Activated naive CD4-positive, alpha-beta T cell treated with anti-CD3 and anti-CD28 coated beads, Interleukin-2, amount 50 U/mL, for 72 hours (primary cell): ENCODE measurements around the gene DLGAP4. TPM values are rescaled to one million over a fixed set of nuclear protein-coding genes. Genes with fewer than 3 reads are reported as not detected.

ENCODE experiments used
- ATAC-seq, 2 donors: fragments of 150-1000 bp; cut with Tn5 transposase; 2 replicates each; pipeline ENCODE4 v1.10.0; 2021; ENCODE audit warnings: mild to moderate bottlenecking in 2 of 2, moderate library complexity in 2 of 2
- DNase-seq, 2 donors: peaks; one replicate each; pipeline ENCODE4 v3.0.0; 2021 to 2022; ENCODE audit warnings: low spot score in 2 of 2
- H3K27ac Mint-ChIP-seq, 2 donors: one replicate each; pipeline ENCODE4 v1.8.0; 2022; ENCODE audit warnings: mild to moderate bottlenecking in 2 of 2, mixed read lengths in 2 of 2
- H3K36me3 Mint-ChIP-seq, 2 donors: one replicate each; pipeline ENCODE4 v1.8.0; 2022; ENCODE audit warnings: mixed read lengths in 2 of 2
- H3K9me3 Mint-ChIP-seq, 2 donors: one replicate each; pipeline ENCODE4 v1.8.0; 2022; ENCODE audit warnings: mixed read lengths in 2 of 2
- total RNA-seq, 2 donors: library from RNA; stranded (reverse); gene quantifications; one replicate each; pipeline ENCODE4 v1.2.3, GENCODE V29; 2022

The DLGAP4 gene
- total RNA-seq, 2 donors from 2014 or later: 29.7 to 40.2 TPM

DNA sequence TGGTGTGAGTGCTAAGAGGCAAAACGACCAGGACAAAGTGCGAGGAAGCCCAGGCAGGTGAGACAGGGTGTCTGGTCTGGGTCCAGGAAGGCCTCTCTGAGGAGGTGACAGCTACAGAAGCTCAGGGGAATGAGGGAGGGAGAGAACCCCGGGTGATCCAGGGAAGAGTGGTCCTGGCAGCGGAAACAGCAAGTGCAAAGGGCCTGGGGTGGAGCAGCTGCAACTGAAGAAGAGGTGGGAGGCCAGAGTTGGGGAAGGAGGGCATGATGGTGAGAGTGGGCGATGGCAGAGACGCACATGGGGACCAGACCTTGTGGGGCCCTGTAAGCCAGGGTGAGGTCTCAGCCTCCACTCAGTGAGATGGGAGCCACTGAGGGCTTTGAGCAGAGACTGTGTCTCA is 45.8 kb downstream of the DLGAP4 start:
- ATAC-seq (no peak), DNase-seq (no peak)
- no peaks in the 10 kb centered on the region for H3K9me3 Mint-ChIP-seq
- H3K36me3 Mint-ChIP-seq: no peaks in the 10 kb centered on the region
- H3K27ac Mint-ChIP-seq: no peak overlapping the region

DNA sequence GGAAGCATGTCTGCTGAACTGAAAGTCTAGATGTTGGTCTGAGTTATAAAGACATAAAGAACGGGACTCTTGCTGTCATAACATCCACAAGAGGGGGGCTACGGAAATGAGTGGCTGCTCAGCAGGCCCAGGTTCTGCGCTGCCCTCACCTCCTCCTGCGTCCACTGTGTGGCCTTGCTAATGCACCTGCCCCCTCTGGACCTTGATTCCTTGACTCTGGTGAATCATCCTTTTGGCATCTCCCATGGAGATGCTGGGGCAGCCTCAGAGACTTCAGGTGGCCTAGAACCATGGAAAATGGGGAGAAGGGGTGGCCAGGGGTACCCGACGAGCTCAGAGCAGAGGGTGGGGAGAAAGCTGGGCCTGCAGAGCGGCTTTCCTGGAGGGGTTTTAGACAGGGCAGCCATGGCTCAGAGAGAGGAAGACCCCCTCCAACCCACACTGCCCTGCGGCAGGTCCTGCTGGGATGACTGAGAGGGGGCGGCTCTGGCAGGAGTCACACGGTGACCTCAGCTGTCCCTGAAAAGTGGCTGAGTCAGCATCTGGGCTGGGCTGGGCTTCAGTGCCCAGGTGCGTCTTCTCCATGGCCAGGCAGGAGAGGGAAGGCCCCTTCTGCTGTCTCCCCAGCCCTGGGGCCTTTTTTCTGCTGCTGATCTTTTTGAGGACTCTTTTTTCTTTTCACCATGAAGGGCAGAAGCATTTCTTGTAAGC is 46.9 kb downstream of the DLGAP4 start:
- no peaks in the 10 kb centered on the region for H3K9me3 Mint-ChIP-seq
- no peaks in the 10 kb centered on the region for H3K36me3 Mint-ChIP-seq
- no peak for DNase-seq
- no peak overlapping the region for H3K27ac Mint-ChIP-seq
- ATAC-seq: no peak

DNA sequence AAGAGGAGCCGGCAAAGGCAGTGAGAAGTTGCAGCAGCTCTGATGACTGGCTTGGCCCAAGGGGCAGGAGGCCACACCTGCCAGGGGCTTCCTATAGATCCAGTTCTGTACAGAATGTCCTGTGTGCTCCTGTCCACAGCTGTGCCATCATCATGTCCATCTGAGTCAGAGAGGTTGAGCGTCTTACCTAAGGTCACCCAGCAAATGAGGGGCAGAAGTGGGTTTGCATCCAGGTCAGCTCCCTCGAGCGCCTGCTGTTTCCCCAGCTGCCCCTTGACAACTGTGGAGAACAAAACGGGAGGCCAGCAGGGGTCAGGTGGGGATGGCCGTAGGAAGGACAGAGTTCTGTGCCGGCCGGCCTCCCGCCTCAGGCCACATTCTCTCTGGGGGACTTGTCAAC is 47.6 kb downstream of the DLGAP4 start:
- H3K27ac Mint-ChIP-seq: no peak overlapping the region
- ATAC-seq (no peak), DNase-seq (no peak)
- no peaks in the 10 kb centered on the region for H3K36me3 Mint-ChIP-seq
- no peaks in the 10 kb centered on the region for H3K9me3 Mint-ChIP-seq

DNA sequence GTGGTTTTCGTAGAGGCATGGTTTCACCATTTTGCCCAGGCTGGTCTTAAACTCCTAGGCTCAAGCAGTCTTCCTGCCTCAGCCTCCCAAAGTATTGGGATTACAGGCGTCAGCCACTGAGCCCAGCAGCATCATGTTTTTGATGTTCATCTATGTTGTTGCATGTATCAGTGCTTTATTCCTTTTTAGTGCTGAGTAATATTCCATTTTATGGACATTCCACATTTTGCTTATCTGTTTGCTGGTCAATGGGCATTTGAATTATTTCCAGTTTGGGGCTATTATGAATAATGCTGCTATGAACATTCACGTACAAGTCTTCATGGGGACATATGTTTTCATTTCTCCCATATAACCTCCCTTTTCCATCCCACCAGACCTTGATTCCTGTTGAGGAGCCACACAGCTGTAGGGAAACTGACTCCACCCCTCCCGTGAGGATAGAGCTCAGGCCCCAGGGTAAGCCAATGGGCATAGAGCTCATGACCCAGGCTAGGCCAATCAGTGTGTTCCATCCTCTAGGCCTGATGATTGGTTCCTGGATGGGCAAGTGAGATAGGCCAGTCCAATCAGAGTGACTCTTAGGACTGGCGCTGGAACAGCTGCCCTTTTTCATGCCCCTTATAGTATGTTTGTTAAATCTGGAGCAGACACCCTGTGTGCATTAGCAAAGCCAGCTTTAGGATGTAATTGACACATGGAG is 49.5 kb downstream of the DLGAP4 start:
- Mint-ChIP-seq H3K27ac (no peak overlapping the region), H3K36me3 (no peaks in the 10 kb centered on the region), H3K9me3 (no peaks in the 10 kb centered on the region)
- ATAC-seq: peak in 1 of 2 donors; percentile 40
- no peak for DNase-seq

DNA sequence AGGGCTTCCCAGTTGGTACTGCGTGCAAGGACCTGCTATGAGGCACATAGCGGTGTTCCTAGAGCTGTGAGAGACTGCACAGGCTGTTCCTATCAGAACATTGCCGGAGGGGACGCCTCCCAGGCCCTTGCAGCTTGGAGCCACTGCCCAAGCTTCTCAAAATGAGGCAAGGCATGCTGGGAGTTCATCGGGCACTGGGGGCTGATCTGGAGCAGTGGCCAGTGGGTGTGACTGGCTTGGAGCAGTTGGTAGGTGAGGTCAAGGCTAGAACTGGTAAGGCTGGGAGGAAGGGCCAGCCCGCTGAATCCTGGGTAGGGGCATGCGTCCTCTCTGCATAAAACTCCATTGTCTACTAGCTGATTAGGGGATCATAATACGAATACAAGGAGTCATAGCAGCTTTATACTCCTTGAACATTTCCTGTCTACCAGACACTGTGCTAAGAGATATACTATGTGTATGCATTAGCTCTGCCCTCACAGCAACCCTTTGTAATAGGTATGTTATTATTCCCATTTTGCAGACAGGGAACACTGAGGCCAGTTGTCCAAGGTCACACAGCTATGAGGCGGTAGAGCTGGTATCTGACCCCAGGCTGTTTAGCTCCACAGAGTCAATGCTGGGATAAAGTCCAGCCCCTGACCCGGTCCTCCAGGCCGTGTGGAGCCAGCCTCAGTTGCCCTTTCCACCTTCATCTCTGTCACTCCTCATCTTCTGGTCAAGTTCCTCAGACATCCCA is 53.7 kb downstream of the DLGAP4 start:
- no peak for ATAC-seq
- H3K27ac Mint-ChIP-seq: no peak overlapping the region
- no peaks in the 10 kb centered on the region for H3K36me3 Mint-ChIP-seq
- no peak for DNase-seq
- H3K9me3 Mint-ChIP-seq: no peaks in the 10 kb centered on the region

DNA sequence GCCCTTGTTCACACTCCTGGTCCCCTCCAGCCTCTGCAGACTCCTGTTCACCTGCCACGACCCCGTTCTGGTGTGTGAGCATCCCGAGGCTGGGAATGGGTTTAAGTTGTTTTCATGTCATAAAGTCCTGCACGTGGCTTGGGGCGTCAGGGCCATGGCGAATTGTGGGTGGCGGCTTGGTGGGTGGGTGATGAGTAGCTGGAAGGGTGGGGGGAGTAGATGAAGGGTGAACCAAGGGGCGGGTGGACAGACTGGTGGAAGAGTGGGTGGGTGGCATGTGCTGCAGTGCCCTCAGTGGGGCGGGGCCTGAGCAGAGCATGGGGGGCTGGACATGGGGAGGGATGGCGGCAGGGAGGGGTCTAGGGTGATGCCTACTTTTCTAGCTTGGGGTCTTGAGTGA is 54.3 kb downstream of the DLGAP4 start:
- H3K36me3 Mint-ChIP-seq: no peaks in the 10 kb centered on the region
- DNase-seq (no peak), ATAC-seq (no peak)
- no peak overlapping the region for H3K27ac Mint-ChIP-seq
- no peaks in the 10 kb centered on the region for H3K9me3 Mint-ChIP-seq

DNA sequence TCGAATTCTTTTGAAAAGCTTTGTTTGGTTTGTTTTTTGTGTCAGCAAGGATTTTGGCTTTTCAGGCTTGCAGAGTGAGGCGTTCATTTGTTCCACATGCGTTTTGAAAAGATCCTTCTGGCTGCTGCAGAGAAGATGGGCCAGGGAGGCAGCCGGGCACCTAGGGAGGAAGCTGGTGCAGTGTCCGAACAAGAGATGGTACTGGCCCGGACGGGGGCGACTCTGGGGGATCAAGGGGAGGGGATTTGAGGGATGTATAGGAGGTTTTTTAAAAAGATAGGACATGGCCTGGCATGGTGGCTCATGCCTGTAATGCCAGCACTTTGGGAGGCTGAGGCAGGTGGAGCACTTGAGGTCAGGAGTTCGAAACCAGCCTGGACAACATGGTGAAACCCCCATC is 55.3 kb downstream of the DLGAP4 start:
- ATAC-seq (no peak), DNase-seq (no peak)
- Mint-ChIP-seq H3K36me3 (no peaks in the 10 kb centered on the region), H3K27ac (no peak overlapping the region), H3K9me3 (no peaks in the 10 kb centered on the region)

DNA sequence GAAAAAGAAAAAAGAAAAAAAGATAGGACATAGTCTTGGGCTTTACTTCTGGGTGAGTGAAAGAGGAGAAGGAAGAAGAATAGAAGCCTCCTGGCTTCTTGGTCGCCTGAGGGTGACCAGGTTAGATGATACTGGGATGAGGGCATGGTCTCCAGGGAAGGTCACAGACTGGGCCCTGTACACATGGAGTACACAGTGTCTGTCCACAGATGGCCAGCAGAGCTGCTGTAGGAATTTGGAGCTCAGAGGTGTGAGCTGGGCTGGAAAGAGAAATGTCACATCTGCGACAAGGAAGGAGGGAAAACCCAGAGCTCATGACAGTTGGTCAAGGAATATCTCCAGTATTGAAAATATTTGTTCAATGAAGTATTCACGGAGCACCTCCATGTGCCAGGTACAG is 56.1 kb downstream of the DLGAP4 start:
- Mint-ChIP-seq H3K36me3 (no peaks in the 10 kb centered on the region), H3K27ac (no peak overlapping the region), H3K9me3 (no peaks in the 10 kb centered on the region)
- ATAC-seq (no peak), DNase-seq (no peak)

DNA sequence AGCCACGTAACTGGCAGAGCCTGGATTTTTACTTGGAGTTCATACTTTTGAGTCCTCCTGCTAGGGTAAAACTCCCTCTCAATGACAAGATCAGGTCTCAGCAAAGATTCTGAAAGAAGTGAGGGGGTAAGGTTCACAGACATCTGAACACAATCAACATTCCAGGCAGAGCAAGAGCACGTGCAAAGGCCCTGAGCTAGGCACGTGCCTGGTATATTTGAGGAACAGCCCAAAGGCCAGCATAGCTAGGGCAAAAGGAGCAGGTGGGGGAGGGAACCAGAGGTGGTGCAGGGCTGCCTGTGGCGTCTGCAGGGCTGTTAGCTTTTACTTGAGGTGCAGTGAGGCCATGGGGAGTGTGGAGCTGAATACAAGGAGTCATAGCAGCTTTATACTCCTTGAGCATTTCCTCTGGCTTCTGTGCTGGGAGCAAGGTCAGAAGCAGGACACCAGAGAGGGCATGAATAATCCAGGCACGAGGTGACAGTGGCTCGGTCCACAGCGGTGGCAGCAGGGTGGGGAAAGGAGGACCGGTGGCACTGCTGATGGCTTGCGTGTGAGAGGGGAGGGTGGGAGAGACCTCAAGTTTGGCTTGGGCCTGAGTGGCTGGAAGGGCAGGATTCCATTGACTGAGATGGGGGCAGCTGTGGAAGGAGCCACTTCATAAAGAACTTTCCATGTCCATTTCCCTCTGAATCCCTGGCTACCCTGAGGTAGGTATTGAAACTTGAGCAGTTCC is 57.0 kb downstream of the DLGAP4 start:
- DNase-seq (no peak), ATAC-seq (no peak)
- H3K36me3 Mint-ChIP-seq: no peaks in the 10 kb centered on the region
- H3K27ac Mint-ChIP-seq: no peak overlapping the region
- H3K9me3 Mint-ChIP-seq: no peaks in the 10 kb centered on the region

DNA sequence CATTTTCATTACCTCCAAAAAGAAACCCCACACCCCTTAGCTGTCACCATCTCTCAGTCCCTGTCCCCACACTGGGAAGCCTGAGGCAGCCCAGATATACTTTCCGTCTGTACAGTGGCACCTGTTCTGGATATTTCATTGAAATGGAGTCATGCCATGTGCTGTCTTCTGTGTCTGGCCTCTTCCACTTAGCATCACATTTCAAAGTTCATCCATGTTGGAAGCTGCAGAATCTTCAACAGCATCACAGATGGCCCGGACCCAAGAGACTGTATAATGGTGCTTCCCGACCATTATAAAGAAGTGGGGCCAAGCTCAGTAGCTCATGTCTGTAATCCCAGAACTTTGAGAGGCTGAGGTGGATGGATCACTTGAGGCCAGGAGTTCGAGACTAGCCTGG is 58.4 kb downstream of the DLGAP4 start:
- Mint-ChIP-seq H3K27ac (no peak overlapping the region), H3K9me3 (no peaks in the 10 kb centered on the region), H3K36me3 (no peaks in the 10 kb centered on the region)
- no peak for DNase-seq
- ATAC-seq: no peak

DNA sequence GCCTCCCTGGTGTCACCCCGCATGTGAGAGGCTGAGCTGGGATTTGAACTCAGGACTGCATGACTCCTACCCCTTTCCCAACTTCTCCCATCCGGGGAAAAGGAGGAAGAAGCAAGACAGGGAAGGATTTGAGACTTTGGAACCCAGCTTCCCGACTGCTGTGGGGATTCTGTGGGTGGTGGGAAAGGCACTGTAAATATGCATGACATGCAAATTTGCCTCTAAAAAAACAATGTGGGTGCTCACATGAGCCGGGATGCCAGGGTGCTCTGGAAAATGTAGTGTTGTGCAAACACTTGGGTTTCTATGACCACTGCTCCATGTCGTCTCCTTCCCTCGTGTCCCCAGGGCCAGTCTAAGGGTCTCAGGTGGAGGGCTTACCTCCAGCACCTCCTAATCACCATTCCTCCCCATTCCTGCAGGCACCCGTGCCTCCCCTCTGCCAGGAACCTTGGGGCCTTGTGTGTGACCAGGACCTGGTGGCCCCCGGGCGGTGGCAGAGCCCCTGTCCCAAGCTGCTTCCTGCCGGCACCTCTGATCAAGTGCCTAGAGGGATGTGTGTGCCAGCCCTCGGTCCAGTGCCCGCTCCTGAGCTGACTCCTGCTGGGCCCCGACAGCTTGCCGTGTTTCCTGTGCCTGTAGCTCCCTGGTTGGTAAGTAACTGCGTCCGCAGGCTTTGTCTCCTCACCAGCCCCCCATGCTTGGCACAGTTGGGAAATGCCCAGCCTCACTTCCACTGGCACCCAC is 60.7 kb downstream of the DLGAP4 start:
- no peak for DNase-seq
- no peaks in the 10 kb centered on the region for H3K9me3 Mint-ChIP-seq
- no peak overlapping the region for H3K27ac Mint-ChIP-seq
- ATAC-seq: no peak
- no peaks in the 10 kb centered on the region for H3K36me3 Mint-ChIP-seq

DNA sequence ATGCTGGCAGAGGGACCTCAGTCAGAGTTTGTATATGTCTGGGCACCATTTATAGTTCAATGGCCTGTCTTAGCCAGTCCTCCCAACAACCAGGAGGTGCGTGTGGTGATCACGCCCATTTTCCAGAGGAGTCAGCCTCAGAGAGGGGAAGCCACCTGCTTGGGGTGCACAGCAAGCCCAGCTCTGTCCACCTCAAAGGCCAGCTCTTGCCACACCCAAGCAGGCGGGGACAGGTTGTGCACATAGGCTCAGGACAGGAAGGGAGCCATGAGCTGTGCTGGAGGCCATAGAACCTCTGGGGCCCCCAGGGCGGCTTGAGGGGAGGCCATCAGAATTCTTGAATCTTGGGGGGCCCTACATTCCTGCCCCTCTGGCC is 61.2 kb downstream of the DLGAP4 start:
- DNase-seq (no peak), ATAC-seq (no peak)
- no peaks in the 10 kb centered on the region for H3K36me3 Mint-ChIP-seq
- H3K27ac Mint-ChIP-seq: no peak overlapping the region
- no peaks in the 10 kb centered on the region for H3K9me3 Mint-ChIP-seq

DNA sequence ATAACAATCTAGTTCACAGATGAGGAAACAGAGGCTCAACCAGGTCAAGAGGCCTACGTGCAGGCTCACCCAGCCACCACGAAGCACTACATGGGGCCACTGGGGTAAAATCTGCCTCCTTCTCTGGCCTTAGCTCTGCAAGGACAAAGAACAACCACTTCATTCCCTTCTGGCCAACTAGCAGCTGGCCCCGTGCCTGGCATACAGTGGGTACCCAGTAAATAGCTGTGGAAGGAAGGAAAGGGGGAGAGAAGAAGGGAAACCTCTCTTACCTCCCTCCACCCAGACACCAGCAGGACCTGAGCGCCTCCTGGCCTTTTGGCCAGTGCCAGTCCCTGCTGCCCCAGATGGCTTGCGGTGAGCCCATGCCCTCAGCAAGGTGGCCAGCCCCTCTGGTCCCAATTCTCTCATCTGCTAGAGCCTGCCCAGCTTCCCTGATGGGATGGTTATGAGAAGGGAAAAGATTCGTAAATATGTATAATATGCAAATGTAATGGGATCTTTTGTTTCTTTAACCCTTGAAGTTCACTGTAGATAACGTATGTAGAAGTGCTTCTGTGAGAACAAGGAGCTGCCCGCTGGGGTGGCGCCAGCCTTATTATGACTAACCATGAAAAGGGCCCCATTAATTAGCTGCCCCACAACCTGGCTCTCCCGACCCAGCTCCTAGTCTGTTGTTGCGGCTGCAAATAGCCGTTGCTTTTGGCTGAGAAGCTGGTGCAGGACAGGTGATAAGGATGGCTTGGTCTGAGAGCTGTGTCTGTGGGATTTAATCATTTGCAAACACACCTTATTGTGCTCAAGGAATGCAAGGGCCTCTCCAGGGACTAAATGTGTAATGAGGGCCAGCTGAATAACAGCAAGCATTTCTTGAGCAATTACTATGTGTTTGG is 62.0 kb downstream of the DLGAP4 start:
- Mint-ChIP-seq H3K9me3 (no peaks in the 10 kb centered on the region), H3K27ac (peak overlapping the region in 1 of 2 donors; percentile 58), H3K36me3 (no peaks in the 10 kb centered on the region)
- no peak for ATAC-seq
- DNase-seq: no peak

DNA sequence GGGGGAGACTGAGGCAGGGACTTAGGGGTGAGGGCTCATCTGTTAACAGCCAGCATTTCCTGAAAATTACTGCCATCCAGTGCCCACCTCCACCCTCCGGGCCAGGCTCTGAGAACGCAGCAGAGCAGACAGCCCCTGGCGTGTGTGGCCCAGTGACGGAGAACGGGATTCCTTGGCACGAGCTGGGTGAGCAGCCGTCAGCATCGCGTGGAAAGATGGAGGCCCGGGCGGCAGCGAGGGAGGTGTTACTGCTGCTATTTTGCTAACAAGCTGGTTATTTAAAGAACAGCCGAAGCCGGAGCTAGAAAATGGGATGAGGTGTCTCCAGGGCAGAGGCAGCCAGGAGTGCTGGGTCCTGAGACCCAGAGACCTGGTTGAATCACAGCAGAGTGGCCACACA is 62.7 kb downstream of the DLGAP4 start:
- no peaks in the 10 kb centered on the region for H3K36me3 Mint-ChIP-seq
- ATAC-seq: no peak

DNA sequence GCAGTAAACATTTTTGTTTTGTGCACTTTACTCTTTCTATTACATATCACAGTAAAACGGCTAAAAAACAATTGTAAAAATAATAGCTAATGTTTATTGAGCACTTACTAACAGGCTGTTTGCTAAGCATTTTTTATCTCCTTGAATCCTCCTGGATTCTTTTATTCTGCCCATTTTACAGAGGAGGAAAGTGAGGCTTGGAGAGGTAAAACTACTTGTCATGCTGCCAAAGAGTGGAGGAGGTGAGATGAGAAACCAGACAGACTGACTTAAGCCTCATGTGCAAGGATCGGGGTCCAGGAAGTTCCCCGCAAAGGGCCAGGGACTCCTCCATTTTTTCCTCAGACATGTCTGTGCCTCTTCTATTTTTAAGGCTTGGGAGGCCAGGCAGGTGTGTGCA is 63.6 kb downstream of the DLGAP4 start:
- ATAC-seq (no peak), DNase-seq (no peak)
- no peaks in the 10 kb centered on the region for H3K9me3 Mint-ChIP-seq
- H3K36me3 Mint-ChIP-seq: no peaks in the 10 kb centered on the region
- no peak overlapping the region for H3K27ac Mint-ChIP-seq

More for the DNA sequence above, 62.7 kb downstream of the DLGAP4 start:
- Mint-ChIP-seq H3K27ac (no peak overlapping the region), H3K9me3 (no peaks in the 10 kb centered on the region)
- DNase-seq: no peak
